ENCODE results near the gene TMIGD3.

TMIGD3 gene

DNA sequence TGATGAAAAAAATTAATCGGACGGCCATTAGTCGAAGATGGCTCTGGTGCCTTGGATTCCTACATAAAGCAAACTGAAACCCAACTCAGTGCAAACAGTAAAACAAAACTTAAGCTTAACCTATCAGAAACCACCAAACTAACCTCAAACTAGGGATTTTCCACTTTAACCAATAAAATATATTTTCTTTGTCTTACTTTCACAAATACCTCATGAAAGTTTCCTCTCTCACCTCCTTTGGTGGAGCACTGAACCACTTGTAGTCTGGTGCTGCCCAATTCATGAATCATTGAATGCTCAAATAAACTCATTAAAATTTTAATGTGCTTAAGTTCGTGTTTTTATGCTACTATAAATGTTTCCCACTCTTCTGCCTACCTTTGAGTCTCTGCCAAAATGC is 7.0 kb downstream of the TMIGD3 start:
- H3K27ac Mint-ChIP-seq = peak overlapping the region; percentile 62
- no peaks in the 10 kb centered on the region for H3K27me3 Mint-ChIP-seq
- peak; percentile 63 to 66 for ATAC-seq (replicated peaks)
- H3K36me3 Mint-ChIP-seq = peaks cover 10 to 17% of the 10 kb centered on the region in 2 donors
- no peak overlapping the region for H3K4me3 Mint-ChIP-seq
- no peak for DNase-seq
- H3K4me1 Mint-ChIP-seq = peaks cover 17 to 34% of the 10 kb centered on the region in 2 donors
- H3K9me3 Mint-ChIP-seq = peaks cover 9 to 18% of the 10 kb centered on the region in 2 donors

DNA sequence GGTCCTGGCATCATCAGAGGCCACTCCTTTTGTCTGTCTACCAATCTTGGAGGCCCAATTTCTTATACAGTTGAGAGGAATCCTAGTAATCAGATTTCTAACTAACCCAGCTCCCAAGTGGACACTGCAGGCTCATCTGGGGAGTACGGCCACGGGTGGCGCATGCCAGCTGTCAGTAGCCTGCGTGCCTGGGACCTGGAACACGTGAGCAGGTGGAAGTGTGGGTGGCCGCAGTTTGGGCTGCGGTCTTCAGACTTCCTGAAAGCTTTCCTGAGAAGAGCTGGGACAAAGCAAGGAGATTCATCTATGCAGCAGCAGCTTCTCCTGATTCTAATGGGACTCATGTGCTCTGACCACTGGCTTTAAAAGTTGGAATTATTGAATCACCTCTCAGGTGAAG is 12.4 kb downstream of the TMIGD3 start:
- ATAC-seq (replicated peaks) (no peak), DNase-seq (no peak)
- H3K27me3 Mint-ChIP-seq = no peaks in the 10 kb centered on the region
- no peak overlapping the region for H3K4me3 Mint-ChIP-seq
- peaks cover 3 to 10% of the 10 kb centered on the region in 2 donors for H3K9me3 Mint-ChIP-seq
- peaks cover 0 to 8% of the 10 kb centered on the region in 2 donors for H3K36me3 Mint-ChIP-seq
- H3K4me1 Mint-ChIP-seq = peaks cover 5% of the 10 kb centered on the region in 2 donors
- H3K27ac Mint-ChIP-seq = no peak overlapping the region

DNA sequence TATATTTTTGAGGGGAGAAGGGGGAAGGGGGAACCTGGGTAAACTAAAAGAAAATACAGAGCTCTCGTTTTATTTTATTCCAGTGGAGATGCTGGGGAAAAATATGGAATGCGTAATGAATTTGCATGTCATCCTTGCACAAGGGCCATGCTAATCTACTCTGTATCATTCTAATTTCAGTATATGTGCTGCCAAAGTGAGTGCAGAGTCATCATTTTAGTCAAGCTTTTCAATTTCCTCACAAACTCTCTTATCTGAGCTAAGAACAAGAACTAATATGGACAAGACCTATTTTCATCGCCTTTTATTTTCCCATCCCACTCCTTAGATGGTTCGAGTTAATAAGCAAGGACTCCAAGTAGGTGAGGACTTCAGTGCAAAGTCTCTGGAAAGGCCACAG is 13.2 kb downstream of the TMIGD3 start:
- no peak overlapping the region for H3K4me3 Mint-ChIP-seq
- H3K9me3 Mint-ChIP-seq = peaks cover 0 to 5% of the 10 kb centered on the region in 2 donors
- H3K36me3 Mint-ChIP-seq = peaks cover 0 to 4% of the 10 kb centered on the region in 2 donors
- H3K4me1 Mint-ChIP-seq = peaks cover 0 to 3% of the 10 kb centered on the region in 2 donors
- no peak for DNase-seq
- no peak for ATAC-seq (replicated peaks)
- no peaks in the 10 kb centered on the region for H3K27me3 Mint-ChIP-seq
- no peak overlapping the region for H3K27ac Mint-ChIP-seq

DNA sequence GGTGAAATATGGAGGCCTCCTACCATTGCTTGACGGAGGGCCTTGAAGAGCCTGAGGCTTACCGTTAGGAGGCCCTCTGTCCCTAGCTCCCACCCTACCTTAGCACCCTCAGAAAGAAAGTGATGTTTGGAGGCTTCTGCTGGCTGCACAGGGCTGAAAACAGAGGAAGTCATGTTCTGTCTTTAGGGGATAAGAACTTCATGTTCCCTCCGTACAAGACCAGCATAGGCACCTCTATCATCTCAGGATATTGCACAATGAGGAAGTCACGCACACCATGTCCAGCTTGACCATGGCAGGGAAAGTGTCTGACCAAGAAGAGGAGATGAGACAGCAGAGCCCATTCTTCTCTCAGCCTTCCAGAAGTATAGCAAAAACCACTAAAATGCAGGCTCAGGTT is 13.8 kb downstream of the TMIGD3 start:
- ATAC-seq (replicated peaks) (no peak), DNase-seq (no peak)
- Mint-ChIP-seq H3K4me1 (peaks cover 0 to 3% of the 10 kb centered on the region in 2 donors), H3K27me3 (no peaks in the 10 kb centered on the region), H3K9me3 (no peaks in the 10 kb centered on the region), H3K4me3 (no peak overlapping the region), H3K36me3 (peaks cover 0 to 4% of the 10 kb centered on the region in 2 donors), H3K27ac (no peak overlapping the region)

DNA sequence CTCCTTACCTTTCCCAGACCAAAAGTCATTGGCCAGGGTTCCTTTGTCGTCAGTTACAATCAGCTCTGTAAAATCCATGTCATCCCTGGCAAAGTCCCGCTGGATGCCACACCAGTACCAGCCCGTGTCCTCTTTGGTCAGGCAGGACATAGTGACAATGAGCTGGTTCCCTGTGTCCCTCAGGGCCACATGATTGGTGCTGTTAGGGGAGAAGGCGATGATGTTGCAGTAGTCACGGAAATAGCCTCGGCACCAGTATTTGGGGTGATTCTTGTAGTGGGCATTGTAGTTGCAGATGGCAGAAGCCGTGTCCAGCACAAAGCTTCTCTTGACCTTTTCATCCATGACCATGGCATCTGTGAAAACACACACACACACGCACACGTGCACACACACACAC is 14.8 kb downstream of the TMIGD3 start:
- Mint-ChIP-seq H3K27me3 (no peaks in the 10 kb centered on the region), H3K4me1 (peaks cover 4 to 5% of the 10 kb centered on the region in 2 donors), H3K27ac (no peak overlapping the region), H3K4me3 (no peak overlapping the region), H3K36me3 (no peaks in the 10 kb centered on the region), H3K9me3 (no peaks in the 10 kb centered on the region)
- no peak for DNase-seq
- no peak for ATAC-seq (replicated peaks)

DNA sequence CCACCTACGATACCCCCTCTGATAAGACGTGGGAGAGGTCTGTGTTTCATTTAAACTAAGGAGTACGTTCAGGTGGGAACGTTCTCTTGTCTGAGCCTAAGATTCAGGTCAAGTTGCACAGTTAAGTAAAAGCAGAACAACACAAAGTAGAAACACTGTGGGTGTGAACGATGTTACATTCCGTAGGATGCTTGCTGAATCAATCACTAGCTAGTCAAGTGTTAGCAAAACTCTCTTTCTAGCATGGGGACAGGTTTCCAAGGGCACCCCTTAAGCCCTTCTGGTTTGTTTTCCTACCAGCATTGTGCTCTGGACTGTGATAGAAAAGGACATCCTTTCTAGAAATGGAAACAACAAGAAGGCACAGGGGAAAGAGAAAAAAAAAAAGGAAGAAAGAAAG is 16.3 kb downstream of the TMIGD3 start:
- H3K27me3 Mint-ChIP-seq = no peaks in the 10 kb centered on the region
- H3K4me3 Mint-ChIP-seq = no peak overlapping the region
- no peak for ATAC-seq (replicated peaks)
- peaks cover 8 to 10% of the 10 kb centered on the region in 2 donors for H3K4me1 Mint-ChIP-seq
- H3K36me3 Mint-ChIP-seq = no peaks in the 10 kb centered on the region
- DNase-seq = no peak
- H3K27ac Mint-ChIP-seq = no peak overlapping the region
- no peaks in the 10 kb centered on the region for H3K9me3 Mint-ChIP-seq

DNA sequence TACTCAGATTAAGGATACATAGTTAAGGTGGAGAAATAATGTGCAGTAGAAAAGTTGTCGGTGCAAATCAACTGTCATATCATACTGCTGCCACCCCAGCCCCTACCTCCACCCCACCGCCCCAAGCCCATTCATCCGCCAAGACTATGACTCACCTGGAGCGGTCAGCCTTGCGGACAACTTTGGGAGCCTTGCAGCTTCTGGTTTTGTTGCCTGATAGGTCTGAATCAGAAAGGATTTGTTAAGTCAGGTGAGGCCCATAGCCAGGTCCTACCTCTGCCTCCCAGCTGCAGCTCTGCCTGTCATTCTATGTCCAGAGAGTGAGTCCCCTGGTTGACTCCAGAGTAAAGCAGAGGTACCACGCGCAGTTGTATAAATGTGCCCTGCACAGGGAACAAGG is 17.0 kb downstream of the TMIGD3 start:
- H3K36me3 Mint-ChIP-seq = no peaks in the 10 kb centered on the region

DNA sequence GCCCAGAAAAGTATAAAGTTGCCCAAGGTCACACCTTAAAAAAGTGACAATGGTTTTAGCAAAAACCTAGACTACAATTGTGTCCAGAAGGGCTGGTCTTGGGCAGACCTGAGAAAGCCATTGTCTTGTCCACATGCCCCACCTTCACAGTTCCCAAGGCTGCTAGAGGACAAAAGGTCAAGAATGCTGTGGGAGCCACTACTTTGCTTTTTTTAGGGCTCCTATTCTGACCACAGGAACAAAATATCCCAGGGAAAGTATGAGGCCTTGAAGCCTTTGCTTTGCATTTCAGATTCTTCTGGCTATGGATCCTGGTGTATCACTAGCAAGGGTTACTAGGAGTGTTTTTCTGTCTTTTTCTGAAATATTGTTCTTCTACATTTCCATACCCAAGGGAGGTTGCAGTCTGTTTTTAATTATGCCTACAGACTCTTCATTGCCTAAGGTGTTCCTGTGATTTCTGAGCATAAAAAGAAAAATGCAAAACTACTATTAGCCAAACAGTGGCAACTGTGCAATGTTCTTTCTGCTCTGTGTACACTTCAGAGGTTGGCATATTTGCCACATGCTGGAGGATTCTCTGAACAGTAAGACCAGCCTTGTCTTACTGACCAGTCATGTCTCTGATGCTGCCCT is 18.9 kb downstream of the TMIGD3 start:
- Mint-ChIP-seq H3K4me1 (peaks cover 18% of the 10 kb centered on the region in 2 donors), H3K36me3 (no peaks in the 10 kb centered on the region), H3K4me3 (no peak overlapping the region), H3K9me3 (no peaks in the 10 kb centered on the region), H3K27ac (no peak overlapping the region), H3K27me3 (no peaks in the 10 kb centered on the region)
- ATAC-seq (replicated peaks) (no peak), DNase-seq (no peak)

More for the DNA sequence above, 17.0 kb downstream of the TMIGD3 start:
- ATAC-seq (replicated peaks) (no peak), DNase-seq (no peak)
- H3K27me3 Mint-ChIP-seq = no peaks in the 10 kb centered on the region
- H3K9me3 Mint-ChIP-seq = no peaks in the 10 kb centered on the region
- H3K27ac Mint-ChIP-seq = no peak overlapping the region
- H3K4me1 Mint-ChIP-seq = peaks cover 8 to 13% of the 10 kb centered on the region in 2 donors
- no peak overlapping the region for H3K4me3 Mint-ChIP-seq

DNA sequence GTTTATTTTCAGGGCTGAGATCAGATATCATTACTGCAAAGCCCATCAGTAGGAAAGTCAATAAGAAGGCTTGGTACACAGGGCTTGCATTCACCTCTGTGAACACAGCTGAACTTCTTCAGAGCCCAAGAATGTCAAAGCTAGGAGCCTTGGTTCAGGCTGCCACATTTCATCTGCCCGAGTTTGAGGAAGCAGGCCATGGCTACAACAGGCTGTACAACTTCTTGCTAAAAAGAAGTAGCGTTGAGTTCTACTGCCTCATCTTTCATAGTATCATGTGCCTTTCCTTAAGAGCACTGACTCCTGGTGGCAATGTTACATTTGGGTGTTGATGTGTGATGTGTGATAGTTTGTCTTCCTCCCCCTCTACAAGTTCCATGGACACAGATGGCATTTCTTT is 19.6 kb downstream of the TMIGD3 start:
- no peak for DNase-seq
- Mint-ChIP-seq H3K27me3 (no peaks in the 10 kb centered on the region), H3K4me3 (no peak overlapping the region), H3K9me3 (no peaks in the 10 kb centered on the region), H3K27ac (no peak overlapping the region), H3K36me3 (no peaks in the 10 kb centered on the region), H3K4me1 (peaks cover 17 to 18% of the 10 kb centered on the region in 2 donors)
- peak in 1 of 2 donors; percentile 23 for ATAC-seq (replicated peaks)

DNA sequence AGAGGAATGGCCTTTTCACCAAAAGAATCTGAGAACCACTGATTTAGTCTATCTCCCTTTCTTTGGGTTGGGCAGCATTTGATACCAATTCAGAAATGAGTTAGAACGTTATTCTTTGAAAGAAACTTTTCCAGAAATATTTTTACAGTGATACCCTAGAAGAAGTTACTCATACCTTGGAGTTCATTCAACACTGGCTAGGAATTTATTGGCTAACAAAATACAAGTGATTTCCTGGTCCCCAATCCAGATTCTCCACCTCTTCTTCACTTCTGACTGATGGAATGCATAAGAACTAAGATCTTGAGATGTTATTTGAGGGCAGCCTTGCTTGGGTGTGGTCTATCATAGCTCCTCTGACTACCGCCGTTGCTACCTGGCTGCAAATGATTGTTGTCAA is 20.3 kb downstream of the TMIGD3 start:
- DNase-seq = no peak
- no peak overlapping the region for H3K27ac Mint-ChIP-seq
- H3K4me1 Mint-ChIP-seq = peaks cover 20 to 22% of the 10 kb centered on the region in 2 donors
- no peak overlapping the region for H3K4me3 Mint-ChIP-seq
- no peaks in the 10 kb centered on the region for H3K9me3 Mint-ChIP-seq
- H3K27me3 Mint-ChIP-seq = no peaks in the 10 kb centered on the region
- peaks cover 3 to 4% of the 10 kb centered on the region in 2 donors for H3K36me3 Mint-ChIP-seq
- no peak for ATAC-seq (replicated peaks)

DNA sequence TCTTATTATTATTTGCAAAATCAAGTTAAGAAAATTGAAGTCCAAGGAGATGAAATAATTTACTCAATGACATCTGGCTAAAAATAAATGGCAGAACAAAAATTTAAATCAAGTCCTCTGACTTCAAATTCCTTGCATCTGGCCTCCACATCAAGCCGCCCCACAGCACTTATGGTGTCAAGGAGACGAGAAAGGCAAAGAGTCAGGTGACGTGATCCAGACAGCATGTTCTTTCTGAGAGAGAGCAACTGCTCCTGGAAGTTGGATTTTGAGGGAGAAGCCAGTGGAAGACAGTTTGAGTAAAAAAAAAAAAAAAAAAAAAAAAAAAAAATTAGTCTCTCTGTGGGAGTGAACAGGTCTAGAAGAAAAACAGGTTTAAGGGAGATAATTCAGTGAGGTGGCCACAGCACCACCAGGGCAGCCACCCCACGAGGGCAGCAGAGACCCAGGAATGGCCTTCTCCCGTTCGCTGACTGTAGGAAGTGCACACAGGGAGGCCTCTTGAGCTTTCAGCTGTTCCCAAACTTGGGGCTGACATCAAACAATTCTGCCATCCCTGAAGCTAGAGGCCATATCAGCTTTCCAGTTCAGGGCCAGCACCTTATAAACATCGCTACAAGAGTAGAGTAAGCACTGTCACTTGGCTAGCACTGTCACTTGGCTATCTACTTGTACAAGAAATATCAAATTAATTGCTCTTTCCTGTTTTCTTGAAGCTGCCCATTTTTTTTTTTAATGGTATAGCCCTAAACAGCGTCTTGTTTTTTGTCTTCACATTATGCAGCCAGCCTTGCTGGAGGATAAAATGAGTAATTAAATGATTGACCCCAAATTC is 21.8 kb downstream of the TMIGD3 start:
- H3K27ac Mint-ChIP-seq = no peak overlapping the region
- H3K36me3 Mint-ChIP-seq = peaks cover 12 to 13% of the 10 kb centered on the region in 2 donors
- no peak overlapping the region for H3K4me3 Mint-ChIP-seq
- ATAC-seq (replicated peaks) = peak; percentile 84 to 86
- H3K4me1 Mint-ChIP-seq = peaks cover 36 to 38% of the 10 kb centered on the region in 2 donors
- H3K27me3 Mint-ChIP-seq = no peaks in the 10 kb centered on the region
- DNase-seq = peak; percentile 55
- H3K9me3 Mint-ChIP-seq = no peaks in the 10 kb centered on the region

DNA sequence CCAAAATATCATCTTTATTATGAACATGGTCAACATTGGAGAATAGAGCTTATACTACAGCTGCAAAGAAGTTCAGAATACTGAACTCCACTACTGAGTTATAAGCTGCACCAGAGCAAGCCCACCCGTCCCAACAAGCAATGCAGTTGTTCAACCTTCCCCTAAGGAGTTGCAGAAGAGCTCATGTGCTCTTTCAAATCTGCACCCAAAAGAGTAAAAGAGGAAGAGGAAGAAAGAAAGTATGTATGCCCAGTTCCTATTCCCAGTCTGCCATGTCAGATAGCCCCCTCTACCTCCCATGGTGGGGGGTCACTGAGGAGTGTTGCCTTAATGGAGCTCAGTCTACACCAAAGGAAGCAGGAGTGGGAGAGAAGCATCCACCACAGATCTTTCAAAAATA is 22.8 kb downstream of the TMIGD3 start:
- DNase-seq (no peak), ATAC-seq (replicated peaks) (no peak)
- Mint-ChIP-seq H3K27me3 (no peaks in the 10 kb centered on the region), H3K9me3 (no peaks in the 10 kb centered on the region), H3K4me3 (no peak overlapping the region), H3K36me3 (peaks cover 12 to 13% of the 10 kb centered on the region in 2 donors), H3K27ac (no peak overlapping the region), H3K4me1 (peaks cover 42 to 47% of the 10 kb centered on the region in 2 donors)

DNA sequence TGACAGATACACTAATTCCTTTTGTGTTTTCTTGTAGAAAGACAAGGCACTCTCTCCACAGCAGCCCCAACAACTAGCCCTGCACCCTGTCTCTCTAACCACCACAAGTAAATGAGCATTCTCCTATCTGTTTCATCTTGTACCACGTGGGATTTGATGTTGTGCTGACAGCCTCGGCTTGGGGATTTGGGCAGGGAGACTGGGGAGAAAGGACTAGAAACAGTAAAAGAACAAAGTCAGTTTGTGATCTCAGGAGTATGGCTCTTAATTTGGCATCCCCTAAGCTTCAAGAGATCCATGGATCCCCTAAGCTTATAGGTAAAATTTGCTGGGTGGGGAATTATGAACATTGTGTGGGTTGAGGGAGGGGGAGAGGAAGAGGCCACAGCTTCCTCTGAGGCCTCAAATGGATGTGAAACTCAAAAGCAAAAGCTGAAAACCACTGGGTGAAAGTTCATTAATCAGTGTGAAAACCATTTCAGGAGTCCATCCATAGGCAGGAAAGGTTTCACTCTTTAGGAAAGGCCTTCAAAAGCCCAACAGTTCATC is 26.6 kb downstream of the TMIGD3 start:
- Mint-ChIP-seq H3K4me1 (peaks cover 45 to 46% of the 10 kb centered on the region in 2 donors), H3K27ac (peak overlapping the region; percentile 73), H3K4me3 (peak overlapping the region; percentile 39 to 75), H3K36me3 (peaks cover 17 to 20% of the 10 kb centered on the region in 2 donors), H3K27me3 (no peaks in the 10 kb centered on the region), H3K9me3 (no peaks in the 10 kb centered on the region)
- ATAC-seq (replicated peaks) (peak; percentile 71 to 73), DNase-seq (no peak)

DNA sequence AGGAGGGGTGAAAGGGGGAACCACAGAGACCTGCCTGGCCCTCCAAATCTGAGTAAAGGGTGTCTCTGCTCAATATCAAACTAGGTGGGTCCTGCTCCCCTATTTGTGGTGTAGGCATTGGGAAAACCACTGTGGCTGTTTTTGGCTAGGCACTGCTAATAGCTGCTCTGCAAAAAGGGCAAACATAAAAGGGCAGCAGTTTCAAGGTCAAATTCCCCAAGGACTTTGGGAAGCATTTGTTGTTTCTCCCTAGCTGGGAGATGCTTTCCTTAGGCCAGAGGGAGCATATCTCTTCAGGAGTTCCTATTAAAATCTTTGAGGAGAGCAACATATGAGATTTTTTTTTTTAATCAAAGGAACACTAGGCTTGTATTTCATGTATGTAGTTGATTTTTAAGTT is 27.2 kb downstream of the TMIGD3 start:
- H3K27ac Mint-ChIP-seq = peak overlapping the region; percentile 73
- H3K36me3 Mint-ChIP-seq = peaks cover 17 to 20% of the 10 kb centered on the region in 2 donors
- H3K27me3 Mint-ChIP-seq = no peaks in the 10 kb centered on the region
- no peaks in the 10 kb centered on the region for H3K9me3 Mint-ChIP-seq
- peak overlapping the region; percentile 56 to 59 for H3K4me3 Mint-ChIP-seq
- ATAC-seq (replicated peaks) (no peak), DNase-seq (no peak)
- peaks cover 40 to 46% of the 10 kb centered on the region in 2 donors for H3K4me1 Mint-ChIP-seq
